DLD1 (cell line): ENCODE results near the gene LHX4.

Source experiments
- in situ Hi-C: cut with HindIII; loops from 2 replicates; pipeline ENCODE4 v1.10.0; 2017; ENCODE audit warnings: low sequenced_read_pairs

The LHX4 gene

DNA sequence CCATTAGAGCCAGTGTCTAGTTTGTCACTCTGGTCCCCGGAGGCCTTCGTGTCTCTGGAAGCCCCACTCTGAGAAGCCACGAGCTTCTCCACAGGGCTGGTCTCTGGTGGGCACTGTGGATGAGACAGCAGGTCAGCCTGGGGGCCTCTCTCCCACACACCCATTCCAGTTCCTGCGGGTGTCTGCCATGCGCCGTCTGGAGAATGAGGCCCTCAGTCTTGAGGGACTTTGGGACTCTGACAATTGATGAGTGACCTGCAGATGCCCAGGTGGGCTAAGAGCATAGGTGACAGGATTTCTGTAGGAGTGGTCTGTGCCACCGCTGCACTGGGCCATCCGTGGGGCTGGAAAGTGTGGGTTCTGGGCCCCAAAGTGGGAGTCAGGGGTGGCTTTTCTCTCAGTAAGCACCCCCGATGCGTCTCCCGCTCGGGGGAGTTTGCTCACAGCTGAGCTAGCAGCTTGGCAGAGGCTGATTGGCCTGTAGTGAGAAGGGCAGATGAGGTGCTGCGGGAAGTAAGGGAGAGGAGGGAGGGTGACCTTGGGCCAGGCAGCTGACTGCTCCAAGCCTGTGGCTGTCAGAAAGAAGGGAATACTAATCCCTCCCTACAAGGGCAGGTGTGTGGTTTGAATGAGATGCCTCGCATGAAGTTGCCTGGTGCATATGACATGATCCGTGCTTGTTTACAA, 26.4 kb downstream of the LHX4 start:
- in situ Hi-C loops: no loop called here

DNA sequence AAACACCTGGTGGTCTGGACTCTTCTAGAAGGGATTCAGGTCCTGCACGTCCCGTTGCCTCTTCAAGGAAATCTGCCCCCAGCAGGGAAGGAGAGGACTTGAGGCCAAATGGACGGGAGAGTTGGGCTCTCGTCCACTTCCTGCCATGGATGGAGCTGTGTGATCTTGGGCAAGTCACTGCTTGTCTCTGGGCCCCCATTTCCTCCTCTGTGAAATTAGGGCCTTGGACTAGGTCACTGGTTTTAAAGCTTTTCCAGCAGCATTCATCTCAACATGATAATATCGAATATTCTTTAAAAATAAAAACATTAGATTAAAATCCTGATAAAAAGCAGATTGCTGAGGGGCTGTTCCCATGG, 26.9 kb downstream of the LHX4 start:
- in situ Hi-C loops: no loop called here

DNA sequence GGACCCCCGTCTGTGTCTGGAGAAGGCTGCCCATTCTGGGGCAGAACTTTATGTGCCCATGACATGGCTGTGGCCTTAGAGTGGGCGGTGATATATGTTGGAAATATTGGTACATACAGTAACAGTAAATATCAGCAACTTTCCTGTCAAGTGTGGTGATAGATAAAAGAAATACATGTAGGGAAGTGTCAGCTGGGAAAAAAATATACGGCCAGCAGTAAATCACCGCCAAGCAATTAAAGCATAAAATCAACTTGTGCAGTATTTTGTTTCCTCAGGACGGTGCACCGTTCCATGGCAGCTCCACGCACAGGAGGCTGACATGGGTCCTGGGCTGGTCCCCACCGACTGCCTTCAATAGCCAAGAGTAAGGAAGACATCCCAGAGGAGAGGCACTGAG, 27.4 kb downstream of the LHX4 start:
- in situ Hi-C loops: no loop called here

DNA sequence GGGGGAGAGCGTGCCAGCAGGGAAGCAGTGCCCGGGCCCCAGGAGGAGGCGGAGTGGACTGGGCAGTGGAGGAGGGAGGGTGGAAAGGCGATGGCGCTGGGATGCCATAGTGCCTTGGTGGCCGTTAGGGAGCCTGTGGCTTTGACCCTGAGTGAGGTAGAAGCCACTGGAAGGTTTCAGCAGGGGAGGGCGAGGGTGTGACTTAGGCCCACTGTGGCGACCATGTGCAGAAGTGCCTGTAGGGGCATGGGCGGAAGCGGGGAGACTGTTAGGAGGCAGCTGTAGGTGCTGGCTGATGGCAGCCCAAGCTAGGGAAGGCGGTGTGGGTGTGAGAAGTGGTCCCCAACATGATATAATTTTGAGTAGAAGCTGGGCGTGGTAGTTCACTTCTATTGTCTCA, 28.2 kb downstream of the LHX4 start:
- in situ Hi-C loops: no loop called here

DNA sequence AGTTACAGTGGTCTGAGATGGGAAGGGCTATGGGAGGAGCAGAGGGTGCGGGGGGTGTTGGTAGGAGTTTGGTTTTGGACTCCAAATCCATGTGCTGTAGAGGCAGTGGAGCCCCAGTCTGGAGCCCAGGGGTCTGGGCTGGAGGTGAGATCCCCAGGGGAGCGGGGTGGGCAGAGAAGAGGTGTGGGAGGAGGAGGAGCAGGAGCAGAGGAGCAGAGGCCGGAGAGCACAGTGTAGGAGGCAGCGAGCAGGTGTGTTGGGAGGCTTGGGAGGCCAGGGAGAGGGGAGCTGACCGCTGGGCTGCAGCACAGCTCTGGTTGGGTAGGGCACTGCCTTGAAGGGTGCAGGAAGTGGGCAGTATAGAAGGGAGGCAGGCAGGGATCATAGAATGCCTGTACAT, 28.9 kb downstream of the LHX4 start:
- in situ Hi-C loops: no loop called here

DNA sequence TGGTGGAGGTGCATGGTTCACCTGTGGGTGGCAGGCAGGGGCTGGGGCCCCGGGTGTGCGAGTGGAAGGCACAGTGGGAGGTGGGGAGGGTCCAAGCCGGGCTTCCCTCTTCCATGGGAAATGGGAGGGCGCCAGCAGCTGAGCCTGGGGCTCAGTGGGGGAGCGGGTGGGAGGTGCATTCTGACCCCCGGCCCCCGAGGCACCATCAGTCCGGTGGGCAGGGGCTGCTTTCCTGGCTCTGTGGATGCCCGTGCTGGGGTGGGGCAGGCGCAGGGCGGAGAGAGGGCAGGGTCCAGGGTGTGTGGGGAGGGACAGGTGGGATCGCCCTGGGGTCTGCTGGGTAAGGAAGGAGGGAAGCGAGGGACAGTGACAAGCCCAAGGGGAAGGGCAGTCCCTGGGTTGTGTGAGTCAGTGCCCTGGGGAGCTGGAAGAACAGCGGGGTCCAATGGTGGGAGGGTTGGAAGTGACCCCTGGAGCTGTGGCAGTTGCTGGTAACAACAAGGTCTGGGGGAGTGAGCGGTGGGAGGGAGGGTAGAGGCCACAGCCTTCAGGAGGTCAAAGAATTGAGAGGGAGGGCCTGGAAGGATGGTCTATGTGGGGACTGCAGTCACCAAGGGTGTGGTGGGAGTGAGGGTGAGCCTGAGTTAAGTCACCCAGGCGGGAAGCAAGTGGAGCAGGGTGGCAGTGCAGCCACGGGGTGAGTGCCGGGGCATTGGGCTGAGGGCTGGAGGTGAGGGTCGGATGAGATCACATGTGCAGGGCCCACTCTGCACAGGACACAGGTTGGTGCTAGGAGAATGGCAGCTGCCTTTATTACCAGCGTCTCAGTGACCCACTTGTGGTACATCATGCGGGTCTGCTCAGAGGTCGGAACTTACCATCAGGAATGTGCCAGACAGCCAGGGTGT, 29.6 kb downstream of the LHX4 start:
- in situ Hi-C loops: no loop called here

DNA sequence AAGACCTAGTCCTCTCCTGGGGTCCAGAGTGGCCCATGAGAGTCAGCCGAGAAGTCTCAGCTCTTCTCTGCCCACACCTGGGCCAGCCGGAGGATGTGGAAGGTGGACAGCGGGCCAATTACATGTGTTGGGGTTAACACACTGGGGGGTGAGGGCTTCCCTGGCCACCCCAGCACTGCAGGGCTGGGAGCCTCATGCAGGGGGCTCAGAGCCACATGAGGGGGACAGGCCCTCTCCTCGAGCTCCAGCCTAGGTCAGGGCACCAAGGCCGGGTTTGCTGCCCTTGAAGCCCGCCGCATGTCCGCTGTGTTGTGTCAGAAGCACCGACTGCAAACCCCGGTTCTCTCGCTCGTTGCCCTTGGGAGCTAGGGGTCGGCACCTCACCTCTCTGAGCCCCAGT, 30.5 kb downstream of the LHX4 start:
- in situ Hi-C loops: no loop called here

DNA sequence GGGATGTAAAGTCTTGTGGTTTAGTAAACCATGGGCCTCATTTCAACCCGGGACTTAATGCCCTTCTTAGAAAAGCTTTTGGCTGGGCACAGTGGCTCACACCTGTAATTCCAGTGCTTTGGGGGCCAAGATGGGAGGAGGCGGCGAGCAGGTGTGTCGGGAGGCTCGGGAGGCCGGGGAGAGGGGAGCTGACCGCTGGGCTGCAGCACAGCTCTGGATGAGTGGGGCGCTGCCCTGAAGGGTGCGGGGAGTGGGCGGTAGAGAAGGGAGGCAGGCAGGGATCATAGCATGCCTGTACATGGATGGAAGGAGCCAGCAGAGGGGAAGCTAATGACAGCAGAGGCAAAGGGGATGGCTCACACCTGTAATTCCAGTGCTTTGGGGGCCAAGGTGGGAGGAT, 31.0 kb downstream of the LHX4 start:
- in situ Hi-C loops: no loop called here

DNA sequence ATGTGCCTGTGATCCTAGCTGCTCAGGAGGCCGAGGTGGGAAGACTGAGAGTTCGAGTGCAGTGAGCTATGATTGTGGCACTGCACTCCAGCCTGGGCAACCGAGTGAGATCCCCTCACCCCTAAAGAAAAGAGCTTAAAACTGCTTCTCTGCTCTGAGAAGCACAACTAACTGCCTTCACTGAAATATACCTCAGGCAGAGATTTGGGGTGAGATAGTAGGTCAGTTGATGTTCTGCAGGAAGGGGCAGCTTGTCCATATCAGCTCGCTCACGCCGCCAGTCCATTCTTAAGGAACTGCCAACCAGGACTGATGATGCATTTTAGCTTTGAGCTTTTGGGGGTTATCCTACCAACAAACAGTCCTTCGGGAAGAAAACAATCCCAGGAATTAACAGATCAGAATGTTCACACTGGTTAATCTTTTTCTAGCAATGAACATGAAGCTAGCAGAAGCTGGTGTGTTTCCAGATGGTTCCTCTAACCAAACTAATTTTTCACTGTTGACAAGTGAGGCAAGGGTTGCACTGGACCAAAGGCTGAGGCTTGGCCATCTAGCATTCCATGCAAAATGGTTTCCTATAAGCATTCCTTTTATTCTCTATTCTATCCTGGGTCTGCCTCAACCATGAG, 31.6 kb downstream of the LHX4 start:
- in situ Hi-C loops: no loop called here

DNA sequence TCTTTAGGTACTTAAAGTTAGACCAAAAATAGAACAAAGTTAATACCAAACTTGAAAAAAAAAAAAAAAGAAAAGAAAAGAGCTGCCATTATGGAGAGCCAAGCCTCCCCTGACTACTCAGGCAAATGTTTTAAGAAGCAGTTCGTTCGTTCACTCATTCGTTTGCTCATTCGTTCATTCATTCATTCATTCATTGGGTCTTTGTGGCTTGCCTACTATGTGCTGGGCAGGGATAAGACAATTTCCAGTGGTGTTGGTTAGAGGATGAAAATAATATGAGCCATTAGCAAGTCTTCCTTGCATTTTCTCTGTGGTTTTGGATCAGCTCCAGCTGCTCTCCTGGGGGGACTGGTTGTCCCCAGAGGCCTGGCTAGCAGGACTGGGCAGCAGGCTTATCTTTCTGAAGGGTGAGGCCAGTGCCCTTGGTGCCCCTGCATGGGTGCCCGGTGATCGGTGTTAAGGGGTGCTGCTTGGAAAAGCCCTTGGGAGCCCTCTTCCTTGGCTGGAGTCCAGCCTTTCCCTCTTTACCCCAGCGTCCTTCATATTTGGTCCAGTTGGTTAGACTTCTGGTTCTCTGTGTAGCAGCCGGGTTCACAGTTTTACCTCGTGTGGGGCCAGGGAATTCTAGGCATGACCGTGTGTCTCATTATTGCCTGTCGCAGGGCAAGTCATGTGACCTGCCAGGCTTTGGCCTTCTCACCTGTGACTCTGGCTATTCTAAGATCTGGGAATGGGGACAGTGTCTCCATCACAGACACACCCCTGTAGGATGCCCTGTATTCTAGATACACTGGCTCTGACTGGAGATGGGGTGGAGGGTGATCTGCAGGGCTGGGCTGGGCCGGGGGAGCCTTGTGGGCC, 32.8 kb downstream of the LHX4 start:
- in situ Hi-C loops: no loop called here

DNA sequence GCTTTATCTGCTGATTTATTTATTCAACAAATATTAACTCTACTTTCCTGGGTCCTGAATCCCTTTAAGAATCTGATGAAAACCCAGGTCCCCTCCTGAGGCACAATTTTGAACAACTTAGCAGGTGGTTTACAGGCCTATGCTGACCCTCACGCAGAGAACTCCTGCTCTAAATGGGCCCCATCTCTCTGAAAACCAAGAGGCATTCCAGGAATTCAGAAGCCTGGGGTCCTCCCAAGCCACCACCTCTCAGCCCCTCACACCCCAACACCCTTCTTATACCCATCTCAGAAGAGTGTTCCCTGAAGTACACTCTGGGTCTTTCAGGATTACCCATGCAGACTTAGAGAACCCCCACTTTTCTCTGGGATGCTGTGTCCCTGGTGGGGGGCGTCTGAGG, 34.5 kb downstream of the LHX4 start:
- in situ Hi-C loops: no loop called here

DNA sequence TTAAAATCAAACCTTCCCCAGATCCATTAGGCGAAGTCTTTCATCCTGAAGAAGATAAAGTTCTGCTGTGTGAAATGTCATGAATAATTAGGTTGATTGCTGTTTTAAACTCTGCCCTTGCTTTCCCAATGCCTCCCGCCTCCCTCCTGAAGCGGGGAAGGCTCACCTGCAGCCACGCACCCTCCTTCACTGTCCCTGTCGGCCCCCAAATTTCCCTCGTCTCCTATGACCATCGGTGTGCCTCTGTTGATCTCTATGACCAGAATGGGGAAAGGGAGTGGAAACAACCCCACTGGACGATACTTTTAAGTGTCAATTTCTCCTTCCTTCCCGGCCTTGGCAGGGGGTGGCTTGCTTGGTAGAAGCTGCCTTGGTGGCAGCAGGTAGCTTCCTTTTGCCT, 35.1 kb downstream of the LHX4 start:
- in situ Hi-C loops: no loop called here

DNA sequence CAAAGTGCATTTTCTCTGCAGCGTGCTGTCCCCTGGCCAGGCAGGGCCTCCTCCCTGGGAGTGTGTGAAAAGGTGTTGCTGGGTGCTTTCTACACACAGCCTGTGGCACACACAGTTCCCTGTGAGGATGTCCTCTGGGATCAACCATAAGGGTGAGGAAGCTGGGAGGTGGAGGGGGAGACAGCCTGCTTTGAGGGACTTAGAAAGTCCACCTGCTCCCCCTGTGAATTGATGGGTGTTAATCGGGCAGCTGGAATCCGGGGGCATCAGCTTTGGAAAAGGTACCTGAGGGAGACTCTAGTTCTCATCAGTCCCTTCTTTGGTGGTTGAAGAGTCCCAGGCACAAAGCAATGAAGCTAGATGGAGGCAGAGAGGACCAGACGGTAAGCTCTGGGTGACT, 35.8 kb downstream of the LHX4 start:
- in situ Hi-C loops: no loop called here

DNA sequence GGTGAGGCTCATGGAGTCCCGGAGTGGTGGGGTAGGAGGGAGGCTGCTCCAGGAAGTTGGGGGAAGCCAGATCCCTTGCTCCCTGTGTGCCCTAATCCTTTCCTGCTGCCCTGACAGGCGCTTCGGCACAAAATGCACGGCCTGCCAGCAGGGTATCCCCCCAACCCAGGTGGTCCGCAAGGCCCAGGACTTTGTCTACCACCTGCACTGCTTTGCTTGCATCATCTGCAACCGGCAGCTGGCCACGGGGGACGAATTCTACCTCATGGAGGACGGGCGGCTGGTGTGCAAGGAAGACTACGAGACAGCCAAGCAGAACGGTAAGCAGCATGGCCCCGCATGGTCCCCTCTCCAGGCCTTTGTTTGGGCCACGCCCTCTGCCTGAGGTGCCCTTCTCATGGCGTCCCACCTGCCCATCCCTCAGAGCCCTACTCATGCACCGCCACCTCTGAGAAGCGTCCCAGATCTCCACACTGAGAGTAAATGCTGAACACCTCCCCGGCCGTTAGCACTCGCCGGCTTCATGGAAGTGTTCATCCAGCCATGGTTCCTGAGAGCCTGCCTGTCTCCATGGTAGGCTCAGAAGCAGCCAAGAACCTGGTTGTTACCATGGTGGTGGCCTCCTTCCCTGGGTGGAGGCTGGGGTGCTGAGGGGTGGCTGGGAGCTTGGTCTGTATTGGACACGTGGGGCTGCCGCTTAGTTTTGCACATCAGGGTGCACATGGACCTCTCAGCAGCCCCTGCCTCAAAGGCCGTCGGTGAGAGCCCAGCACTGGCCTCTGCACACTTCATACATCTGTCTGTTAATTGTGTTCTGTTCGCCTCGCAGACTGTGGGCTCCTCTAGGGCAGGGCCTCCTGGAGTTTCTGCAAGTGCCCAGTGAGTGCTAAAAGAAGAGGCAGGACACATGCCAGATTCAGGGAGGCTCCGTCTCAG, 36.5 kb downstream of the LHX4 start:
- in situ Hi-C loops: no loop called here

DNA sequence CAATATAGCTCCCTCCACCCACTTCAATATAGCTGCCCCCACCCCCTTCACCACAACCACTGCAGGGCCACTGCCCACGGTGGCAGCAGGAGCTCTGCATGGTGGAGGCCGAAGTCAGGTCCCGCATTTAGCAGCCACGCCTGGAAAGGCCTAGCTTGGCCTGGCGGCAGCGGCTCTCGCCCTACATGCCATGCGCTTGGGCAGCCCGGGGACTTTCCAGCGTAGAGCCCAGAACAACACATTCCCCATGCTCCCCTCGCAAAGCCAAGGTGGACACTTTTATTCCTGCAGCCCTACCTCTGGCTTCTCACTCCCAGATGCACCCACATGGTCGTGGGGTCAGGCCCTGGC, 37.1 kb downstream of the LHX4 start:
- in situ Hi-C loops: no loop called here

DNA sequence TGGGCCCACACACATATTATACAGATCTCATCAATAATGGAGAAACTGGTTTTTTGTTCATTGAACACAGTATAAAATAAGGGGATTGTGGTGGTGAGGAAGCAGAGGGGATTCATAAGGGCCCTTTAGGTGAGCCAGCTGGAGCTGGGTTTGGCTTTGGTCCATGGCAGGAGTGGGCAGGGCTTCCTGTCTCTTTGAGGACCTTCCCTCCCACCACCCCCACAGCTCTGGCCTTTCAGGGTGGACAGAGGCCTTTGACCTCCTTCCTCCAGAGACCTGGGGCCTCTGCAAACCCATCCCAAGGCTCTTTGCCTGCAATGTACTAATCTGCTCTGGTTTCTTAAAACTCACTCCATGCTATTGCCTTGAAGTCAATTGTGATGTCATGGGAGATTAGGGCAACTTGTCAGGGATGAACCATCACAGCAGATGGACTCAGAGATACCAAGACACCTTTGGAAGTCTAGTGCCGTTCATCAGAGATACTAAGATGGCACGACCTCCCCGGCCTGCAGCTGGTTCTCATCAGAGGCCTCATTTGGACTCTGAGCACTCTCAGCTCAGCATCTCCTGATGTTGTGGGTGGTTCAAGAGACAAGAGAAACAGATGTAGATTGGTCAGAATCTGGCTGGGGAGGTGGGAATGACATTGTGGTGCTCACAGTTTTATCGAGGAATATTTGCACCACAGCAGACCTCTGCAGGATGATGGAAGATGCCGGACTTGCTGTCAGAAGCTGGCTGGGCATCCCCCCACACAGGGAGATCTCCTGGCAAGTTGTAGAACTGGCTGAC, 37.9 kb downstream of the LHX4 start:
- in situ Hi-C loops: no loop called here

DNA sequence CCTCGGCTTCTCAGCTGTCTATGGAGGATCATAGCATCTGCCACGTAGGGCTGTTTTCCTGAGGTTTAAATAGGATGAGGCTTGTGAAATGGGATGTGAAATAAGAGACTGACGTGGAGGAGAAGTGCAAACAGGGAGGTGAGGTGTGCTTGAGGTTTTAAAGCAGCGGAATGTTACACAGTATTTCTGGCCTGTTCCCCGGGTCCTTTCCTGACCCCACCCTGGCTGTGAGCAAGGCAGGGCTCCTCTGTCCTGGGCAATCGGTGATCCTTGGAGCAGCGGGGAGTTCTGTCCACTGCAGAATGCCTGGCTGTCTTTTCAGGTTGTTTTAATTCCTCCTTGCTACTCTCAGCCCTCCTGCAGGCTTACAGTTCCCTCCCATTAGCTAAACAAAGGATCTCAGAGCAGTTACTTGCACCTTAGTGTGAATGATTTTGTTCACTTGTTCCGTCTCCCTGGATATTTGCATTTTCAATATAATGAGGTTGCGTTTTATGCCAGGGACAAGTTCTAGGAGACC, 38.6 kb downstream of the LHX4 start:
- in situ Hi-C loops: no loop called here

DNA sequence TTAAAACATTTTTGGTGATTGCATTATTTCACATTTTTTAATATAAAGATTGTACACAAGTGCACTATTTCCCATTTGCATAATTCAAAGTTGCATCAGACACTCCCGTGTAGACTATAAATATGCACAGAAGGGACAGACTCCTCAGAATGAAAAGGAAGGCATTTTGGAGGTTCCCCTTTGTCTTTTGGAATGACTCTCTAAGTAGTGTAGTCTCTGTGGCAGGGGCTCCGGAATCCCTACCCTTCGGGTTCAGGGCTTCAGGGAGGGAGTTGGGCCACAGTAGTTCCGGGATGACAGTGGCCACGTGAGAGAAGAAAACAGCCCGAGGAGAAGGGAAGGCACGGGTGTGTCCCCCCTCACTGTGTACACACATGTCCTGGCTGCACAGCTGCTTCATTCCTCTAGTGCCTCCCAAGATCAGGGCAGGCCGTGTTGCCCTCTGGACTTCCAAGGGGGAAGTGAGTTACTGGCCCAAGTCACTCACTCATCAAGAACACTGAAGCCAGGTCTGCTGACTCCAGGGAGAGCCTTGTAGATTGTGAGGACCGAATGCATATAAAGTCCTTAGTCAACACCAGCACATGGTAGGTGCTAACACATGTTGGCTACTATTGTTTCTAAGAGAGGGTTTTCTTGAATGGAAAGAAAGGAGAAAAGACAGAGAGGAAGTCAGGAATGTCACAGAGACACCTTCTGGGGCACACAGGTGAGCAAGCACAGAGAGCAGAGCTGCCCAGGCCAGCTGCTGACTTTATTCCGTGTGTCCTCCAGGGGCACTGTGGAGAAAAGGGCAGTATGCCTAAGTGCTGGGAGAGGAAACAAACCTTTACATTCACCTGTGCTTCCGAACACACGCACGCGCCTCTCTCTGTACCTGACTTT, 39.8 kb downstream of the LHX4 start:
- in situ Hi-C loops: no loop called here
